Fibroblast of peridontal ligament (primary cell): Measurements from ENCODE around the gene NUP98.
"Not testable (repeated sequence)": the region's sequence is repeated elsewhere in the genome, so short reads cannot be mapped to it uniquely, and the experiment has no call there.

Experiments
- DNase-seq: peaks from one replicate; pipeline ENCODE4 v3.0.0-alpha.2; 2010; ENCODE audit errors: extremely low read depth

NUP98 gene

DNA sequence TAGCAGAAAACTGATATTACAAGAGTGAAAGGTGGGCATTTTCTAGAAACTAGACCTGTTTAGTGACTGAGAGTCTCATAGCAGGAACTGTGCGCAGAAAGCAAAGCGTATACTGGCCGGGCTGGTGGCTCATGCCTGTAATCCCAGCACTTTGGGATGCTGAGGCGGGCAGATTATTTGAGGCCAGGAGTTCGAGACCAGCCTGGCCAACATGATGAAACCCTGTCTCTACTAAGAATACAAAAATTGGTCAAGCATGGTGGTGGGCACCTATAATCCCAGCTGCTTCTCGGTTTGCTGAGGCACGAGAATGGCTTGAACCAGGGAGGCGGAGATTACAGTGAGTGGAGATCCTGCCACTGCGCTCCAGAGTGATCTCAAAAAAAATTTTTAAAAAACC lies 1.8 kb upstream of the NUP98 start:
- DNase-seq: no peak

DNA sequence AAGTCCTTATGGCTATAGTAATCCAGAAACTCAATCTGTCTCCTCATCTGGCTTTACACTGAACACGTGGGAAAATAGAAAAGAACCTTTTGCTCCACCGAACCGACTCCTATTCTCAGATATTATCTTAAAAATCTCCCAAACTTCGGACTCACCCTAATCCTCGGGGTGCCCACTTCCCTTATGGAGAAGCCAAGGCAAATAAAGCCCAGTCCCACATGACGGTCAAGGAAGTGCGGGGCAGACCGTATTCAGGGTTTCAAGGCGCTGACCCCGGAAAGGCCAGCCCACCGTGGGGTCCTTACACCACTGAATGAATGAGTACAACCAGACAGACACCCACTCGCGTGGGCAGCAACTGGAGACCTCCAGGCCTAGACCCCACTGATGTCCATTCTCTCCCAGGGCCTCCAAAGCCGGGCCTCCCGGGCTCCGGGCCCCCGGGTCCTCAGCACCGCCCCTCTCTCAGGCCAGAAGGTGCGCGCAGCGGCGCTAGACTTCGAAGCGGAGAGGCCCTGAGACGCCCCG lies 489 bp downstream of the NUP98 start:
- peak; percentile 14 for DNase-seq

DNA sequence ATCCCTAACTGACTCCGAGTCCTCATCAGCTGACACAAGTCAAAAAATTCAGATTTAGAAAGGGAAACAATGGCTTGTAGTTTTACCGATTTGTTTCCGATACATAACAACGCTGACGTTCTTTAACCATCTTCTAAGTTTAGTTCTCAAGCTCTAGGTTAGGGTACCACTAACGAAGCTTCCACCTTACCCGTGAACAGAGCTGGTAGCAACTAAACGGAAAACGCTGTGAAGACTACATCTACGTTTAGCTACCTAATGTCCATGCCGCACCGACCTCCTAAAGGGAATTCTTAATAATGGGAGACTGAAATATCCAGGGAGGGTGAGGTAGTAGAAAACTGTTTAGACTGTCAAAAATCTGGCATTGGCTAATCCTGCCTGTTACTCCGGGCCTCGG lies 1.0 kb downstream of the NUP98 start:
- DNase-seq: peak; percentile 16

DNA sequence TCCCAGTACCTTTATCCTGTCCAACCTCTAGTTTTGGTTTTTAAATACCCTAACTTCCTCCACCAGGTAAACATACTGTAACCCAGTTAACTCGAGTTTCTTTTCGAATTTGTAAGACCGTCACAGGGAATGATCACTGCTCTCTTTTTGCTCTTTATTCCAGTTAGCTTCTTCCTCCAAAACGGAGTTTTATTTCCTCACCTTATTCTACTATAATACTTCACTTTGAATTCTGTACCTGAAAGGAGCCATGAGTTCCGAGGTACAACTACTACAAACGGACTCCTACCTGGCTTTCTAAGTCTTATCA lies 1.4 kb downstream of the NUP98 start:
- DNase-seq: no peak

DNA sequence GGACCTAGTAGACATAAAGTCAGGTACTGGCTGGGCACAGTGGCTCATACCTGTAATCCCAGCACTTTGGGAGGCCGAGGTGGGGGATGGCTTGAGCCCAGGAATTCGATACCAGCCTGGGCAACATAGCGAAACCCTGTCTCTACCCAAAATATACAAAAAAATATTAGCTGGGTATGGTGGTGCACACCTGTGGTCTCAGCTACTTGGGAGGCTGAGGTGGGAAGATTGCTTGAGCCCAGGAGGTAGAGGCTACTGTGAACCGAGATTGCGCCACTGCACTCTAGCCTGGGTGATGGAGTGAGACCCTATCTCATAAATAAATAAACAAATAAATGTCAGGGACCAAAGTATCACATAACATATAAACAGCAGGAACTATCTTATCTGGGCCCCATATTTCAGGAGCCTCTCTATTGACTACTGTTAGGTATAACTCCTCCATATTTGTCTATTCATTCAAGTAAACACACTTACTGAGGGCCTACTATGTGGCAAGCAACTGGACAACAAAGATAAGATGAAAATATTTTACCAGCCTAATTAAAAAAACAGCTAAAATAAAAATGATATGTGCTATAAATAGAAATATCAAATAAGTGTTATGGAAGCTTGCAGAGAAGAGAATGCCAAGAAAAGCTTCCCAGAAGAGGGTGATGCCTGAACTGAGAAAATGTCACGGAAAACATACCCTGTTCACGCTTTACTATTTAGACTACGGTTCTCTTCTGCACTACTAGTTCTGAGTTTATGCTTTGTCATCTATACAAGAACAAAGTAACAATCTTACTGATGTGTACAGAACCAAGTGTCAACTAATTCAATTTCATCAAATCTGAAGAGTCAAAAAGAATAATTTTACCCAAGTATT lies 2.0 kb downstream of the NUP98 start:
- DNase-seq: peak; percentile 9

DNA sequence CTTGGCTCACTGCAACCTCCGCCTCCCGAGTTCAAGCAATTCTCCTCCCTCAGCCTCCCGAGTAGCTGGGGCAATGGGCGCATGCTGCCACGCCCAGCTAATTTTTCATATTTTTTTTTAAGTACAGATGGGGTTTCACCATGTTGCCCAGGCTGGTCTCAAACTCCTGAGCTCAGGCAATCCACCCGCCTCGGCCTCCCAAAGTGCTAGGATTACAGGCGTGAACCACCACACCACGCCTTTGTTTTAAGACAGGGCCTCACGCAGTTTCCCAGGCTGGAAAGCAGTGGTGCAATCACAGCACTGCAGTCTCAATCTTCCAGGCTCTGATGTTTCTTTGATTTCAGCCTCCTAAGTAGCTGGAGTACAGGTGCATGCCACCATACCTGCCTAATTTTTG lies 3.0 kb downstream of the NUP98 start:
- not testable (repeated sequence) for DNase-seq

DNA sequence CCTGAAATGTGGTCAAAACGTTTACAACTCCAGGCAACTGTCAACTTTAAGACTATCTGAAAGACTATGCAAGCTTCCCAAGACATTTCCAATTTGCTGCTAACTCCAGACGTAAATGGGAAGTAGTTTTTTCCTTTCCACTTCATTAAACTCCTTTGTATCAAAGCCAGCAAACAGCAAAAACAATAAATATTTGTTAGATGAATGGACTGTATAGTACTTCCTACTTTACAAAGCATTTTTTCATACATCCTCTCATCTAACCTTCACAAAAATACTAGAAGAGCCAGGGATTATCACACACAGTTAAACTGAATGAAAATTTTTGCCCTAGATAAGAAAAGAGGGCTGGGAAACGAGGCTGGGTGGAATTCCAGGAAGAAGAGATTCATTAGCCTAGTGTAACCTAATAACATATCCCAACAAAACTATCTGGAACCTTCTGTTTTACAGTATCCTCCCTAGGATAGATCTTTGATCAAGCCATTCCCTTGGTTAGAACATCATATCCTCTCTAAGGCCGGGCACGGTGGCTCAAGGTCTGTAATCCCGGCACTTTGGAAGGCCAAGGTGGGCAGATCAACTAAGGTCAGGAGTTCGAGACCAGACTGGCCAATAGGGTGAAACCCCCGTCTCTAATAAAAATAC lies 10.4 kb downstream of the NUP98 start:
- peak; percentile 18 for DNase-seq

DNA sequence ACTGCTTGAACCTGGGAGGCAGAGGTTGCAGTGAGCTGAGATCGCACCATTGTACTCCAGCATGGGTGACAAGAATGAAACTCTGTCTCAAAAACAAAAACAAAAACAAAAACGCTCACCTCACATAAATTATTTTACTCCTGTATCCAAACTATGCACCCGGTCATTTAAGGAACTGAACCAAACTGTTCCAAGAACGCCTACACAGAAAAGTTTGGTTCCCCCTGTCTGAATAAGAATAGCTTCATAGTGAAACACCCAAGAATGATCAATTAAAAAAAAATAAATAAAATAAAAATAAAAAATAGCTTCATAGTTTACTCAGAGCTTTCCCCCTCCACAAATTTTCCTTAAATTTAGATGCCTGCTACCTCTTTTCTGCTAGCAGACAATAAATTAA lies 13.7 kb downstream of the NUP98 start:
- no peak for DNase-seq

DNA sequence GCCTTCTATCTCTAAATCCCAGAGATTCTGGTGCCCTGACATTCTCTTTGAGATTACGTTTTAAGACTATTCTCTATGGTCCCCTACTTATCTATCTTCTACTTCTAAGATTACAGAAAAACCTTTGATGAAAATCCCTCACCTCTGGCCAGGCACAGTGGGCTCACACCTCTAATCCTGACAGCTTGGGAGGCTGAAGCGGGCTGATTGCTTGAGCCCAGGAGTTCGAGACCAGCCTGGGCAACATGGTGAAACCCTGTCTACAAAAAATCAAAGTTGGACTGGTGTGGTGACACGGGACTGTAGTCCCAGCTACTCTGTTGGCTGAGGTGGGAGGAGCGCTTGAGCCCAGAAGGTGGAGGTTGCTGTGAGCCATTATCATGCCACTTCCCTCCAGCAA lies 14.4 kb downstream of the NUP98 start:
- DNase-seq: no peak

DNA sequence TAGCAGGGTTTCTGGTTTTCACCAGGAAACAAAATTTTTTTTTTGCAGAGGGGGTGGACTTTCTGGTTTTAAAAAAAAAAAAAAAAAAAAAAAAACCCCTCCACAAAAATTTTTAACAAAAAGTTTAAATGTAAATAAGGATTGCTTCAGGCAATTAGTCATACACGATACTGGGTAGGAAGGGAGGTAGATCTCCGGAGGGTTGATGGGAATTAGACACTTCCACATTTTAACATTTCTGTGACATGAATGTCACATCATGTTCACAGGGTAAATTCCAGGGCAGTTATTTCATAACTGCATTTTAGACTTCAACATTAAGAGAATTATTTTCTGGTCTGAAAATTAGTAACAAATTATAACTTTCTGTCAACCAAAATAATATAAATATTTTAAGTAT lies 15.9 kb downstream of the NUP98 start:
- DNase-seq: peak; percentile 34

DNA sequence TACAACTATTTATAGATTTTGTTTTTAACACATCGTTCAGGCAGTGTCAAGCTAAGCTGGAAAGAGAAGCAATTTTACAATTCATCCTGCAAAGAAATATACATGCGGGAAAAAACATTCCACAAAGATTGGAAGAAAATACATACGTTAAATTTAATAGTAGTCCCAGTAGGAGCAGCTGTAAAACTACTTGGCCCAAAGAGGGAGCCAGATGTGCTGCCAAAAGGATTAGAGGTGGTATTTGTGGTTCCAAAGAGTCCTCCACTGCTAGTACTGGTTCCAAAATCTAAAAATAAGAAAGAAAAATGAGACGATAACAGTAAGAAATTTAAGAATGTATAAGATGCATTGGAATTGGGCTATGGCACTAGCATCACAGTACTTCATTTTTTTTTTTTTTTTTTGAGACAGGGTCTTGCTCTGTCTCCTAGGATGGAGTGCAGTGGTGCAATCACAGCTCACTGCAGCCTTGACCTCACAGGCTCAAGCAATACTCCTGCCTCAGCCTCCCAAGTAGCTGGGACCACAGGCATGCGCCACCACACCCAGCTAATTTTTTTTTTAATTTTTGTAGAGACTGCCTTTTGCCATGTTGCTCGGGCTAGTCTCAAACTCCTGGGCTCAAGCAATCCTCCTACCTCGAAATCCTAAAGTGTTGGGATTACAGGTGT lies 21.5 kb downstream of the NUP98 start:
- DNase-seq: peak; percentile 51

DNA sequence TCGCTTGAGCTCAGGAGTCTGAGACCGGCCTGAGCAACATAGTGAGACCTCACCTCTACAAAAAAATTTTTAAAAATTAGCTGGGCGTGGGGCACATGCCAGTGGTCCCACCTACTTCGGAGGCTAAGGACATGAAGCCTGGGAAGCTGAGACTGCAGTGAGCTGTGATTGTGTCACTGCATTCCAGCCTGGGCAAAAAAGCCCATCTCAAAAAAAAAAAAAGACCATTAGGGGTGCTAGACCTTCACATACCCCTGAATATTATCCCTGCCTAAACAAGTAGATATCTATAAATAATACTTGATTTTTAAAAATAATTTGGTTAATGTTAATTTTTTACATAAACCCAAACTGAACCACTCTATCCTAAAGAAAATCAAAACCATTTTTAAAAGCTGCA lies 24.2 kb downstream of the NUP98 start:
- DNase-seq: no peak

DNA sequence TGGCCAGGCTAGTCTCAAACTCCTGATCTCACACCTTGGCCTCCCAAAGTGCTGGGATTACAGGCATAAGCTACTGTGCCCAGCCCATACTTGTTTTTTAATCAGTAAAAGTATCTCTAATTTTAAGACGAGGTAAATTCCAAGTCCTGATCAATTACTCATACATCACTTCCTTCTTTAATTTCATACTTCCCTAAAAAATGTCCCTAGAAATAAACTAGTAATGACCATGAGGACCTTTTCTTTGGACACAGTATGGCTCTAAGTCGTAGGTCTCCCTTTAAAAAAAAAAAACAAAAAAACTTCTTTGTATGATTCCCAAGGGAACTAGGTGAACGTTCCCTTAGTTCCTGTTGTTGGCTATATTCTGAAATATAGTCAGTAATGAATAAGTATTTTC lies 29.8 kb downstream of the NUP98 start:
- no peak for DNase-seq

DNA sequence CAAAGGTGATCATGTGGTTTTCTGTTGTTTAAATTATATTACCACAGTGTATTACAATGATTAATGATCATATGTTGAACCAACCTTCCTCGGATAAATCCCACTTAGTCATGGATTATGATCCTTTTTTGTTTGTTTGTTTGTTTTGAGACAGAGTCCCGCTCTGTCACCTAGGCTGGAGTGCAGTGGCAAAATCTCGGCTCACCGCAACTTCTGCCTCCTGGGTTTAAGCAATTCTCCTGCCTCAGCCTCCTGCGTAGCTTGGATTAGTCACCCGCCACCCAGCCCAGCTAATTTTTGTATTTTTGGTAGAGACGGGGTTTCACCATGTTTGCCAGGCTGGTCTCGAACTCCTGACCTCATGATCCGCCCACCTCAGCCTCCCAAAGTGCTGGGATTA lies 30.5 kb downstream of the NUP98 start:
- not testable (repeated sequence) for DNase-seq

DNA sequence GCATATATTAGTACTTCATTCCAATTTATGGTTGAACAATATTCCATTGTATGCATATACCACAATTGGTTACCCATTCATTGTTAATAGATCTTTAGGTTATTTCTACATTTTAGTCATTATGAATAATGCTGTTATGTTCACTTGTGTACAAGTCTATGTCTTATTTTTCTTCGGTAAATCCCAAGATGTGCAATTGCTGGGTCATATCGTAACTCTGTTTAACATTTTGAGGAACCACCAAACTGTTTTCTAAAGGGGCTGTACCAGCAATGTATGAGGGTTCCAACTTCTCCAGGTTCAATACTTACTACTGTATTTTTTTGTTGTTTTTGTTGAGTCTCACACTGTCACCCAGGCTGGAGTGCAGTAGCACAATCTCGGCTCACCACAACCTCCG lies 33.1 kb downstream of the NUP98 start:
- no peak for DNase-seq

DNA sequence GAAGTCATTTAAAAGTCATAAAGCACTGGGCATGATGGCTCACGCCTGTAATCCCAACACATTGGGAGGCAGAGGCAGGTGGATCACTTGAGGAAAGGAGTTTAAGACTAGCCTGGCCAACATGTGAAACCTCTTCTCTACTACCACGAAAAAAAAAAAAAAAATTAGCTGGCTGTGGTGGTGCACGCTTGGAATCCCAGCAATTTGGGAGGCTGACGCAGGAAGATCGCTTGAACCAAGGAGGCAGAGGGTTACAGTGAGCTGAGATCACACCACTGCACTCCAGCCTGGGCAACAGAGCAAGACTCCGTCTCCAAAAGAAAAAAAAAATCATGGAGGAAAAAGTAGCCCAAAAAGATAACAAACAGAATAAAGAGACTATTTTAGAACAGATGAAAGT lies 42.2 kb downstream of the NUP98 start:
- no peak for DNase-seq

DNA sequence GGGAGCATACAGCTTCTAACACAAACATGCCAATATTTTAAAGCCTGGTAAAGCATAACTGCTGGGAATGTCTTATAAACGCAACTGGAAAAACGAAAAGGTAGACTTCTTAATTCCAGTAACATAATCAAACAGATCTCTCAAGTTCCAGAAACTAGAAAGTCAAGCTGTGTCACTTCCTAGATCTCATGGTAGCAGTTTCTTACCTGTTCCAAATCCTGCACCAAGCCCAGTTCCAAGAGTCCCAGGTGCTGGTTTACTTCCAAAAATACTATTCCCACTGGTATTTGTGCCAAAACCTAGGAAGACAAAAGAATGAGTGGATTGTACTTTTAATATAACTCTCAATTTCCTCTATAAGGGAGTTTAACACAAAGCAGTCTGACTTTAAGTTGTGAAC lies 44.2 kb downstream of the NUP98 start:
- no peak for DNase-seq

DNA sequence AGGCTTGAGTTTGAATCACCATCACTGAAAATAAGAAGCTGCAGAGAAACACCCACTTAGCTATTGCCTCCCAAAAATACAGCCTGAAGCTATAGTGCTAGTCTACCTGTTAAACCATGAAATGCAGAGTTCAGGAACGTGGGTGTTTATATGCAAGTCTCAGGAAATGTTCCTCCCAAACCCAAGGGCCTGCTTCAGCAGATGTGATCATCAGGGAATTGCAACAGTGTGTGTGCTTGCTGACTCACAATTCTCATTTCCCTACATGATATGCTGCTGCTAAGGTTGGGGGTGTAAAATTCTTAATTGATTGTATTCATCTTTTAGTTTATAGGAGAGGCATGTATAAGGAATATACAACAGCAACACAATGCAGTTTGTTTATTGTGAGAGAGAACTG lies 49.6 kb downstream of the NUP98 start:
- DNase-seq: peak; percentile 85

DNA sequence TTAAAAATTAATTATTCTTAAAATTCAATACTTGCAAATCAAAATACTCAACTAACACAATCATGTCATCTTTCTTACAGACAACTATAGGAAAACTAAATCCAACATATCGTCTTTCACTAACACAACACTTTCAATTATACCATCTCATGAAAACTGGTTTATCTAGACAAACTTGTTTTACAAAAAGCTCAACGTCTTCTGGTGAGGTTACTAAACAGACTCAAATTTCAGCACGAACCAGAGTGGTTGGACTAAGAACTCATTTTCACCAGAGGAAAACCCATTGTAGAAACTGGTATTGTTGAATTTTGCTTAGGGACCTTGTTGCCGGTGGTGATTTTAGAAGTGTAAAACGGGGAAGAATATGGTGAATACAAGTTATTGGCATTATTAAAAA lies 52.2 kb downstream of the NUP98 start:
- no peak for DNase-seq

DNA sequence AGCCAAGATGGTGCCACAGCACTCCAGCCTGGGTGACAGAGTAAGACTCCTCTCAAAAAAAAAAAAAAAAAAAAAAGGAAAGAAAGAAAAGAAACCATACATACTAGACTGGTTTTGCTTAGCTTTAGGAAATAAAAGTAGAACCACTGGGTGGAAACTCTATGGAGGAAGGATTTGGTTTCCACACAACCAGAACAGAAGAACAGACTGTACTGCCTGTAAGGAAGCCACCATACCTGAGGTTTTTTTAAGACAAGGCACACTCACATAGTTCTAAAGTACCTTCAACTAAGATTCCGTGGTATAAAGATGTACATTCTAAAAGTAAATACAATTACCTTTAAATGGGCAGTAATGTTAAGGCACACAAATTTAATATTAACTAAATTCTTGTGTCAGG lies 58.6 kb downstream of the NUP98 start:
- DNase-seq: no peak

DNA sequence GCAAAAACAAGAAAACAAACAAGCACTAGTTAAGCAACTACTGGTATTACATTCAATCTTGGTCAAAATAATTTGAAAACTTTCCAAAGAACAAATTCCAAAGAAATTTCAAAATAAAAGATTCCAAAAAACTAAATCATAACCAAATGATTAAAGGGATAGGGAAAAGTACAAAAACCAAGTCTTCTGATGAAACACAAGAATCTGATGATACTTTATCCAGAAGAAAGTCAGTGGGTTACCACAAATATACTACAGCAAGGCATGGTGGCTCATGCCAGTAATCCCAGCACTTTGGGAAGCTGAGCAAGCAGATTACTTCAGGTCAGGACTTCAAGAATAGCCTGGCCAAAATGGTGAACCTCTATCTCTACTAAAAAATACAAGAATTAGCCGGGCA lies 59.1 kb downstream of the NUP98 start:
- peak; percentile 92 for DNase-seq

DNA sequence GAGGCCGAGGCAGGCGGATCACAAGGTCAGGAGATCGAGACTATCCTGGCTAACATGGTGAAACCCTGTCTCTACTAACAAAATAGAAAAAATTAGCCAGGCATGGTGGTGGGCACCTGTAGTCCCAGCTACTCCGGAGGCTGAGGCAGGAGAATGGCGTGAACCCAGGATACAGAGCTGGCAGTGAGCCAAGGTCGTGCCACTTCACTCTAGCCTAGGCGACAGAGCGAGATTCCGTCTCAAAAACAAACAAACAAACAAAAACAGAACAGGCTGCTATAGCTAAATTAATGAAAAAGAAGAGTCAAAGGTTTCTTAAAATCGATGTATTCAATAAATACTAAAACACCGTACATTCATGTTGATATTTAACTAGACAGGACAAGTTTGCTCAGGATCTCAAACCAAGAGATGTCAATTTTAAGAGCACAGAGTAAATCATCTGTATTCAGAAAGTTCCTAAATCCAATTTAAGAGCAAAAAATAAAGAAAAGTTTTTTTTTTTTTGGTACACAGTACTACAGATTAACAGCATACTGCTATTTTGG lies 59.9 kb downstream of the NUP98 start:
- no peak for DNase-seq

DNA sequence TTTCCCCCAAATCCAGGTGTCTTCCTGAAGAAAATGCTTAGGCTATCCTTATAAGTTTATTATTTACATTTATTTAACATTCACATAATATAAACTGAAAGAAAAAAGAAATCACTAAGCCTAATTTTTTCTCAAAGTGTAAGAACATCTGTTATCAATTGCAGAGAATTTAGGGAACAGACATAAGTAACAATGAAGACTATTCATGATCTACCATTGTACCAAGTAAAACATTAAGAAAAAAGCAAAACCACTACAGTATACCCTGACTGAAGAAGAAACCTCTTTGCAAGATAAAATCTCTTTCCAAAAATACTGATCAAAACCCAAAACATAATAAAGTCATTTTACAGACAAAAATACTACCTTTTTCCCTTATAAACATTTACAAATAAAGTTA lies 60.5 kb downstream of the NUP98 start:
- DNase-seq: peak; percentile 62
